Loucy (cell line): Measurements from ENCODE around the gene EVX2.

Experiments
- H2AFZ ChIP-seq: fragments of 200-600 bp; sonication (generic); 2 replicates; pipeline ENCODE4 v1.6.0; 2016; ENCODE audit warnings: antibody characterized with exemption, mild to moderate bottlenecking, low read length, moderate library complexity
- H3F3A ChIP-seq: fragments of 200-600 bp; 2 replicates; pipeline ENCODE4 v1.6.0; 2016; ENCODE audit warnings: antibody characterized with exemption, low read depth, mild to moderate bottlenecking
- H3K27me3 ChIP-seq: fragments of 200-600 bp; sonication (generic); 2 replicates; pipeline ENCODE4 v1.6.1; 2014; ENCODE audit warnings: low read length, mild to moderate bottlenecking; ENCODE audit not compliant: insufficient read depth, poor library complexity, severe bottlenecking
- H3K36me3 ChIP-seq: fragments of 200-600 bp; sonication (generic); 2 replicates; pipeline ENCODE4 v1.6.1; 2016; ENCODE audit warnings: low read length; ENCODE audit not compliant: insufficient read depth
- H3K4me1 ChIP-seq: fragments of 200-600 bp; sonication (generic); 2 replicates; pipeline ENCODE4 v1.5.1; 2014; ENCODE audit warnings: low read length, mild to moderate bottlenecking; ENCODE audit not compliant: insufficient read depth, poor library complexity, severe bottlenecking
- H3K4me2 ChIP-seq: fragments of 200-600 bp; sonication (generic); 2 replicates; pipeline ENCODE4 v1.6.0; 2014; ENCODE audit warnings: antibody characterized with exemption, low read length, low read depth, mild to moderate bottlenecking; ENCODE audit not compliant: poor library complexity, severe bottlenecking
- H3K4me3 ChIP-seq: fragments of 200-600 bp; sonication (generic); 2 replicates; pipeline ENCODE4 v1.5.1; 2014; ENCODE audit warnings: low read length, mild to moderate bottlenecking, mixed read lengths; ENCODE audit not compliant: poor library complexity, severe bottlenecking
- H3K79me2 ChIP-seq: fragments of 200-600 bp; sonication (generic); 2 replicates; pipeline ENCODE4 v1.6.1; 2014; ENCODE audit warnings: low read length; ENCODE audit not compliant: insufficient read depth
- H3K9ac ChIP-seq: fragments of 200-600 bp; sonication (generic); 2 replicates; pipeline ENCODE4 v1.6.0; 2014; ENCODE audit warnings: mild to moderate bottlenecking, low read depth, low read length, moderate library complexity; ENCODE audit not compliant: poor library complexity, severe bottlenecking
- H3K9me2 ChIP-seq: fragments of 200-600 bp; sonication (generic); replicated peaks from 2 replicates; pipeline ENCODE4 v1.6.1; 2016; ENCODE audit warnings: low read depth, low read length, mixed read lengths
- H3K9me3 ChIP-seq: fragments of 200-600 bp; sonication (generic); 2 replicates; pipeline ENCODE4 v1.6.1; 2014; ENCODE audit warnings: mild to moderate bottlenecking, antibody characterized with exemption, low read length, low read depth; ENCODE audit not compliant: insufficient read depth
- H4K20me1 ChIP-seq: fragments of 200-600 bp; sonication (generic); 2 replicates; pipeline ENCODE4 v1.6.0; 2014; ENCODE audit warnings: antibody characterized with exemption, low read length, mild to moderate bottlenecking; ENCODE audit not compliant: insufficient read depth, poor library complexity, severe bottlenecking
- CTCF ChIP-seq: fragments of 200-600 bp; sonication (generic); conservative IDR thresholded peaks from 2 replicates; pipeline ENCODE4 v1.5.1; 2014; ENCODE audit warnings: mild to moderate bottlenecking, antibody characterized with exemption, low read length
- EZH2phosphoT487 ChIP-seq: fragments of 200-600 bp; IDR thresholded peaks from 2 replicates; pipeline ENCODE4 v1.6.1; 2018; ENCODE audit warnings: antibody characterized with exemption, mild to moderate bottlenecking, moderate library complexity, borderline replicate concordance

EVX2 gene

DNA sequence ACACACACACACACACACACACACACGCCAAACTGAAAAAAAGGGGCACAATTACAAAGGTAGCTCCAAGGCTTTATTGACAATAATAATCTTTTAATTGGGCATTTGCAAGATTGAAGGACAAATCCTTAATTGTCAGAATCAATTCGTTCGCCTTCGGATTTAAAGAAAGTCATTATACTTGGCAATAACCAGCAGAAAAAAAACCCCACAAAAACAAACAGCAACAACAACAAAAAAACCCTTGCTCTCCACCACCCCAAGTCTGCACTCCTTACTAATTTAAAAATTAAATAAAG, 44.0 kb upstream of the EVX2 start:
- H3K27me3 ChIP-seq: no peaks in the 10 kb centered on the region
- H3K36me3 ChIP-seq: no peaks in the 10 kb centered on the region
- no peaks in the 10 kb centered on the region for H3K79me2 ChIP-seq
- TF ChIP-seq CTCF (no peak), EZH2phosphoT487 (no peak)
- H3K4me2 ChIP-seq: no peak overlapping the region
- no peak overlapping the region for H3K4me3 ChIP-seq
- no peaks in the 10 kb centered on the region for H3K9me2 ChIP-seq
- no peaks in the 10 kb centered on the region for H3K4me1 ChIP-seq
- H3K9me3 ChIP-seq: no peaks in the 10 kb centered on the region
- H3K9ac ChIP-seq: no peak overlapping the region
- no peak overlapping the region for H2AFZ ChIP-seq
- H4K20me1 ChIP-seq: no peaks in the 10 kb centered on the region
- no peaks in the 10 kb centered on the region for H3F3A ChIP-seq

- no peaks in the 10 kb centered on the region for H3K9me2 ChIP-seq
- no peaks in the 10 kb centered on the region for H4K20me1 ChIP-seq
- no peak overlapping the region; the same call in 1 of the 2 replicates for H2AFZ ChIP-seq
- H3K36me3 ChIP-seq: no peaks in the 10 kb centered on the region
- H3F3A ChIP-seq: no peaks in the 10 kb centered on the region
- no peaks in the 10 kb centered on the region for H3K4me1 ChIP-seq
- H3K9ac ChIP-seq: no peak overlapping the region
- peak overlapping the region; percentile 42 for H3K4me3 ChIP-seq
- TF ChIP-seq CTCF (peak; percentile 94), EZH2phosphoT487 (no peak)
- H3K79me2 ChIP-seq: no peaks in the 10 kb centered on the region
- peak overlapping the region; percentile 51 for H3K4me2 ChIP-seq
- no peaks in the 10 kb centered on the region for H3K9me3 ChIP-seq
- no peaks in the 10 kb centered on the region for H3K27me3 ChIP-seq
Observed at GRCh38 chr2:176126929-176127773, 43.4 kb upstream of the EVX2 start.

GRCh38 chr2:176125772-176126054, 42.0 kb upstream of the EVX2 start:
- H3F3A ChIP-seq: no peaks in the 10 kb centered on the region
- H3K27me3 ChIP-seq: no peaks in the 10 kb centered on the region
- H2AFZ ChIP-seq: no peak overlapping the region
- TF ChIP-seq EZH2phosphoT487 (no peak), CTCF (no peak)
- no peak overlapping the region for H3K4me2 ChIP-seq
- H3K79me2 ChIP-seq: no peaks in the 10 kb centered on the region
- no peak overlapping the region for H3K9ac ChIP-seq
- H3K9me2 ChIP-seq: no peaks in the 10 kb centered on the region
- no peak overlapping the region for H3K4me3 ChIP-seq
- H4K20me1 ChIP-seq: no peaks in the 10 kb centered on the region
- H3K9me3 ChIP-seq: no peaks in the 10 kb centered on the region
- no peaks in the 10 kb centered on the region for H3K36me3 ChIP-seq
- H3K4me1 ChIP-seq: no peaks in the 10 kb centered on the region
